Neural progenitor cell (in vitro differentiated cells): ENCODE measurements around the gene PILRB. TPM values are rescaled to one million over a fixed set of nuclear protein-coding genes. Genes with fewer than 3 reads are reported as not detected.

ENCODE experiments used
- DNase-seq: peaks from one replicate; pipeline ENCODE4 v3.0.0-alpha.2; 2016; ENCODE audit warnings: low spot score
- H2AFZ ChIP-seq: fragments of 200-600 bp; sonication (generic); replicated peaks from 2 replicates; pipeline ENCODE4 v1.6.1; 2016; ENCODE audit warnings: antibody characterized with exemption
- H3F3A ChIP-seq: fragments of 200-600 bp; sonication (generic); 2 replicates; pipeline ENCODE4 v1.6.1; 2016; ENCODE audit warnings: antibody characterized with exemption, low read depth
- H3K27ac ChIP-seq: fragments of 200-600 bp; sonication (generic); 2 replicates; pipeline ENCODE4 v1.5.1; 2016; ENCODE audit warnings: mild to moderate bottlenecking
- H3K27me3 ChIP-seq: fragments of 200-600 bp; sonication (generic); 2 replicates; pipeline ENCODE4 v1.6.1; 2016; ENCODE audit warnings: mild to moderate bottlenecking, moderate library complexity
- H3K36me3 ChIP-seq: fragments of 200-600 bp; sonication (generic); 2 replicates; pipeline ENCODE4 v1.5.1; 2016
- H3K4me1 ChIP-seq: fragments of 200-600 bp; sonication (generic); 2 replicates; pipeline ENCODE4 v1.6.1; 2016; ENCODE audit warnings: mixed run types
- H3K4me2 ChIP-seq: fragments of 200-600 bp; sonication (generic); 2 replicates; pipeline ENCODE4 v1.6.1; 2016
- H3K4me3 ChIP-seq: fragments of 200-600 bp; sonication (generic); 2 replicates; pipeline ENCODE4 v1.5.1; 2016
- H3K79me2 ChIP-seq: fragments of 200-600 bp; sonication (generic); 2 replicates; pipeline ENCODE4 v1.6.1; 2016; ENCODE audit warnings: low read depth
- H3K9ac ChIP-seq: fragments of 200-600 bp; sonication (generic); 2 replicates; pipeline ENCODE4 v1.6.1; 2016
- H3K9me3 ChIP-seq: fragments of 200-600 bp; sonication (generic); 2 replicates; pipeline ENCODE4 v1.5.1; 2016; ENCODE audit warnings: low read depth
- H4K20me1 ChIP-seq: fragments of 200-600 bp; sonication (generic); 2 replicates; pipeline ENCODE4 v1.6.1; 2016; ENCODE audit warnings: low read depth
- H3K27ac Mint-ChIP-seq: 3 replicates; pipeline ENCODE4 v1.8.0; 2021; ENCODE audit warnings: mixed read lengths
- H3K27me3 Mint-ChIP-seq: 2 replicates; pipeline ENCODE4 v1.8.0; 2022; ENCODE audit warnings: low read depth, mild to moderate bottlenecking, inconsistent platforms, moderate library complexity, mixed read lengths; ENCODE audit not compliant: insufficient read depth
- H3K36me3 Mint-ChIP-seq: 3 replicates; pipeline ENCODE4 v1.8.0; 2021; ENCODE audit warnings: mixed read lengths
- H3K4me1 Mint-ChIP-seq: 3 replicates; pipeline ENCODE4 v1.8.0; 2021; ENCODE audit warnings: mixed read lengths
- H3K4me3 Mint-ChIP-seq: 3 replicates; pipeline ENCODE4 v1.8.0; 2021; ENCODE audit warnings: mild to moderate bottlenecking, moderate library complexity, mixed read lengths
- H3K9me3 Mint-ChIP-seq: 3 replicates; pipeline ENCODE4 v1.8.0; 2020; ENCODE audit warnings: mixed read lengths
- EZH2 ChIP-seq: fragments of 200-600 bp; sonication (generic); IDR thresholded peaks from 2 replicates; pipeline ENCODE4 v1.6.1; 2017; ENCODE audit warnings: antibody characterized with exemption, mild to moderate bottlenecking, moderate library complexity
- EZH2phosphoT487 ChIP-seq: fragments of 200-600 bp; sonication (generic); IDR thresholded peaks from 2 replicates; pipeline ENCODE4 v1.6.1; 2017; ENCODE audit warnings: antibody characterized with exemption
- total RNA-seq: library from RNA; depleted of rRNA; stranded (reverse); fragments of >200 nt; gene quantifications from 2 replicates; pipeline ENCODE4 v1.2.3, GENCODE V29; 2015; ENCODE audit warnings: low replicate concordance
- TF ChIP-seq, protein P1 (sequence below): fragments of 200-600 bp; sonication (generic); IDR thresholded peaks from 2 replicates; pipeline ENCODE4 v1.5.1; 2017; ENCODE audit warnings: antibody characterized with exemption, mild to moderate bottlenecking

The PILRB gene
- total RNA-seq, 1 donor from 2014 or later: 19.3 TPM

DNA sequence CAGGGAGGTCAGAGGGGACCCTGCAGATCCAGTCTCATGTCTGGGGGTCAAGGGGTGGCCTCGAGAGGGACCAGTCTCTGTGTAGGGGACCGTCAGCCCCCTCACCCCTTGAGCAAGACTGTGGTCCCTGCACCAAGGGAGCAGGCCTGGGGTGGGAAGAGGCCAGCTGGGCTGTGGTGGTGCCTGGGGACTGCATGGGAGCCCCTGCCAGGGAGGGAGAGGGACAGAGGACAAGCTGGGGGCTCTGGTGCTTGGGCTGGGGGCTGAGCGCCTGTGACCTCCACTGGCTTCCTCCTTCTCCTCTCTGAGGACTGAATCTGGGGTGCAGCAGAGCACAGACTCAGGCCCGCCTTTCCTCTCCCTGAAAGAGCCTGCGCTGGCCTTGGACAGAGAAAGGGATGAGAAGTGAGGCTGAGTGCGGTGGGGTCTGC is 771 bp upstream of the PILRB start:
- Histone ChIP-seq H3K4me2 (no peak overlapping the region), H2AFZ (no peak overlapping the region), H4K20me1 (no peaks in the 10 kb centered on the region), H3K79me2 (no peaks in the 10 kb centered on the region), H3K4me3 (no peak overlapping the region), H3K4me1 (no peaks in the 10 kb centered on the region), H3K9ac (no peak overlapping the region), H3K36me3 (no peaks in the 10 kb centered on the region), H3K27me3 (no peaks in the 10 kb centered on the region), H3K27ac (no peak overlapping the region), H3F3A (no peaks in the 10 kb centered on the region), H3K9me3 (no peaks in the 10 kb centered on the region)
- no peak for DNase-seq
- Mint-ChIP-seq H3K4me1 (no peaks in the 10 kb centered on the region), H3K36me3 (peaks cover 25% of the 10 kb centered on the region), H3K27ac (no peak overlapping the region), H3K4me3 (no peak overlapping the region), H3K9me3 (no peaks in the 10 kb centered on the region), H3K27me3 (peaks cover 4% of the 10 kb centered on the region)
- TF ChIP-seq EZH2phosphoT487 (no peak), EZH2 (no peak)
- TF ChIP-seq, protein P1, sequence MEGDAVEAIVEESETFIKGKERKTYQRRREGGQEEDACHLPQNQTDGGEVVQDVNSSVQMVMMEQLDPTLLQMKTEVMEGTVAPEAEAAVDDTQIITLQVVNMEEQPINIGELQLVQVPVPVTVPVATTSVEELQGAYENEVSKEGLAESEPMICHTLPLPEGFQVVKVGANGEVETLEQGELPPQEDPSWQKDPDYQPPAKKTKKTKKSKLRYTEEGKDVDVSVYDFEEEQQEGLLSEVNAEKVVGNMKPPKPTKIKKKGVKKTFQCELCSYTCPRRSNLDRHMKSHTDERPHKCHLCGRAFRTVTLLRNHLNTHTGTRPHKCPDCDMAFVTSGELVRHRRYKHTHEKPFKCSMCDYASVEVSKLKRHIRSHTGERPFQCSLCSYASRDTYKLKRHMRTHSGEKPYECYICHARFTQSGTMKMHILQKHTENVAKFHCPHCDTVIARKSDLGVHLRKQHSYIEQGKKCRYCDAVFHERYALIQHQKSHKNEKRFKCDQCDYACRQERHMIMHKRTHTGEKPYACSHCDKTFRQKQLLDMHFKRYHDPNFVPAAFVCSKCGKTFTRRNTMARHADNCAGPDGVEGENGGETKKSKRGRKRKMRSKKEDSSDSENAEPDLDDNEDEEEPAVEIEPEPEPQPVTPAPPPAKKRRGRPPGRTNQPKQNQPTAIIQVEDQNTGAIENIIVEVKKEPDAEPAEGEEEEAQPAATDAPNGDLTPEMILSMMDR: no peak

DNA sequence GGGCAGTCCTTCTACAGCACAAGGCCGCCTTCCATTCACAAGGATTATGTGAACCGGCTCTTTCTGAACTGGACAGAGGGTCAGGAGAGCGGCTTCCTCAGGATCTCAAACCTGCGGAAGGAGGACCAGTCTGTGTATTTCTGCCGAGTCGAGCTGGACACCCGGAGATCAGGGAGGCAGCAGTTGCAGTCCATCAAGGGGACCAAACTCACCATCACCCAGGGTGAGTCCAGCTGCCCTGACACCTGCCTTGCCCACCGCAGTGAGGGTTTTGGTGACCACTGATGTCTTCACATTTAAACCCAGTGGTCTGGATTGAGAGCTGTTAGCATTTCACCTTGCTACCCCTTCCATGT is 918 bp downstream of the PILRB start:
- no peak overlapping the region for H3K4me2 ChIP-seq
- H3K27me3 ChIP-seq: no peaks in the 10 kb centered on the region
- H3F3A ChIP-seq: no peaks in the 10 kb centered on the region
- H3K9me3 ChIP-seq: no peaks in the 10 kb centered on the region
- H2AFZ ChIP-seq: no peak overlapping the region
- no peaks in the 10 kb centered on the region for H3K9me3 Mint-ChIP-seq
- no peak overlapping the region for H3K4me3 ChIP-seq
- peaks cover 4% of the 10 kb centered on the region for H3K27me3 Mint-ChIP-seq
- H3K79me2 ChIP-seq: no peaks in the 10 kb centered on the region
- H3K27ac ChIP-seq: no peak overlapping the region
- H3K4me1 ChIP-seq: no peaks in the 10 kb centered on the region
- H3K36me3 ChIP-seq: no peaks in the 10 kb centered on the region
- no peak overlapping the region for H3K9ac ChIP-seq
- TF ChIP-seq EZH2 (no peak), EZH2phosphoT487 (no peak)
- TF ChIP-seq, protein P1: no peak
- H3K4me3 Mint-ChIP-seq: no peak overlapping the region
- H3K36me3 Mint-ChIP-seq: peaks cover 33% of the 10 kb centered on the region
- no peak for DNase-seq
- H4K20me1 ChIP-seq: no peaks in the 10 kb centered on the region
- H3K4me1 Mint-ChIP-seq: no peaks in the 10 kb centered on the region
- no peak overlapping the region for H3K27ac Mint-ChIP-seq

DNA sequence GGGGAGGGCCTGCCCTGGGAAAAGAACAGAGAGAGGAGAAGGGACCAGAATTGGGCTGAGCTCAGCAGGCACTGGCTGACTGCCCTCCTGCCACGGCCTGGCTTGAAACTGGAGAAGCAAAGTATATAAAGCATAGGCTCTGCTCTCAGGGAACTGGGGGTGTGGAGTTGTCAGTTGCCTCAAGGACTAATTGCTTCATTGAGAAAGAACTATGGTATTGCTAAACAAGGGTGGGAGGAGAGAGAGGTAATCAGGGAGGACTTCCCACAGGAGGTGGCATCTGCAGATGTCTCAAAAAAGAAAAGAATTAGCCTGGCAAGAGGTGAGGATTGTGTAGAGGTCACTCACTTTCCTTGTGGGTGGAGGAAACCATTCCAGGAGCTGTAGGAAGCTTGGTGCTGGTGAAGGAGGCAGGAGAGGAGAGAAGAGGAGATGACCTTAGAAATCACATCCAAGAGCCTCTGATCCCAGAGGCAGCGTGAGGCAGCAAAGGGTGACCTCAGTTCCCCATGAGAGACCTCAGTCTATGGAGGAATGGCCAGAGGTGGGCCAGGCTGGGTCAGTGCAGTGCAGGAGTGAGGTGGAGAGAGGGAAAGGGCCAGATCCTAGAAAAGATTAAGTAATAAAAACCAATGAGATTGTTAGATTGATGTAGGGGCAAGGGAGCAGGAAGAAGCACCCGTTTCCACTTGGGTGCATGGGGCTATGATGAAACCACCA is 2.4 kb downstream of the PILRB start:
- no peak overlapping the region for H3K9ac ChIP-seq
- no peak overlapping the region for H3K27ac ChIP-seq
- H3F3A ChIP-seq: no peaks in the 10 kb centered on the region
- H3K79me2 ChIP-seq: no peaks in the 10 kb centered on the region
- no peaks in the 10 kb centered on the region for H3K9me3 ChIP-seq
- TF ChIP-seq EZH2phosphoT487 (no peak), EZH2 (no peak)
- TF ChIP-seq, protein P1: no peak
- H3K27ac Mint-ChIP-seq: no peak overlapping the region
- peaks cover 4% of the 10 kb centered on the region for H3K27me3 Mint-ChIP-seq
- no peaks in the 10 kb centered on the region for H3K36me3 ChIP-seq
- H2AFZ ChIP-seq: no peak overlapping the region
- H3K36me3 Mint-ChIP-seq: peaks cover 37% of the 10 kb centered on the region
- H3K27me3 ChIP-seq: no peaks in the 10 kb centered on the region
- no peak overlapping the region for H3K4me3 ChIP-seq
- H3K4me2 ChIP-seq: no peak overlapping the region
- H3K4me3 Mint-ChIP-seq: no peak overlapping the region
- no peak for DNase-seq
- no peaks in the 10 kb centered on the region for H3K4me1 ChIP-seq
- no peaks in the 10 kb centered on the region for H3K9me3 Mint-ChIP-seq
- H3K4me1 Mint-ChIP-seq: no peaks in the 10 kb centered on the region
- H4K20me1 ChIP-seq: no peaks in the 10 kb centered on the region
